ENCODE measurements around the gene MYL9.

MYL9 gene

GRCh38 chr20:36591281-36591680 is 50.0 kb downstream of the MYL9 start:
- Histone ChIP-seq H3K27ac (ENCODE audit: low read depth, low read length) (no peak overlapping the region; the same call in 1 of the 2 replicates), H3K4me3 (ENCODE audit: low read length) (no peak overlapping the region), H3K27me3 (ENCODE audit: insufficient read depth, low read length) (no peaks in the 10 kb centered on the region), H3K9ac (ENCODE audit: low read depth, low read length) (no peak overlapping the region), H3K4me1 (ENCODE audit: insufficient read depth, low read length) (peaks cover 19% of the 10 kb centered on the region), H3K36me3 (ENCODE audit: insufficient read depth, low read length) (peaks cover 46% of the 10 kb centered on the region), H3K9me3 (ENCODE audit: insufficient read depth, low read depth, low read length) (no peaks in the 10 kb centered on the region)
- WGBS = 91% methylated on average over 5 of the region's 5 CpGs

- Histone ChIP-seq H3K9ac (ENCODE audit: low read depth, low read length) (no peak overlapping the region), H3K36me3 (ENCODE audit: insufficient read depth, low read length) (peaks cover 42% of the 10 kb centered on the region), H3K9me3 (ENCODE audit: insufficient read depth, low read depth, low read length) (no peaks in the 10 kb centered on the region), H3K4me3 (ENCODE audit: low read length) (no peak overlapping the region), H3K27me3 (ENCODE audit: insufficient read depth, low read length) (no peaks in the 10 kb centered on the region), H3K4me1 (ENCODE audit: insufficient read depth, low read length) (peaks cover 13% of the 10 kb centered on the region), H3K27ac (ENCODE audit: low read depth, low read length) (no peak overlapping the region)
- WGBS = 73% methylated on average over 8 of the region's 9 CpGs
Observed at GRCh38 chr20:36591854-36592641, 50.7 kb downstream of the MYL9 start.

GRCh38 chr20:36593347-36593929 is 52.1 kb downstream of the MYL9 start:
- 93% methylated on average over 5 of the region's 5 CpGs for WGBS
- no peak overlapping the region for H3K4me3 ChIP-seq (ENCODE audit: low read length)
- no peaks in the 10 kb centered on the region for H3K9me3 ChIP-seq (ENCODE audit: insufficient read depth, low read depth, low read length)
- peaks cover 18% of the 10 kb centered on the region for H3K4me1 ChIP-seq (ENCODE audit: insufficient read depth, low read length)
- H3K27ac ChIP-seq (ENCODE audit: low read depth, low read length) = no peak overlapping the region
- peaks cover 36% of the 10 kb centered on the region for H3K36me3 ChIP-seq (ENCODE audit: insufficient read depth, low read length)
- no peak overlapping the region for H3K9ac ChIP-seq (ENCODE audit: low read depth, low read length)
- no peaks in the 10 kb centered on the region for H3K27me3 ChIP-seq (ENCODE audit: insufficient read depth, low read length)

GRCh38 chr20:36599912-36600345 is 58.6 kb downstream of the MYL9 start:
- Histone ChIP-seq H3K27ac (ENCODE audit: low read depth, low read length) (no peak overlapping the region), H3K9me3 (ENCODE audit: insufficient read depth, low read depth, low read length) (no peaks in the 10 kb centered on the region), H3K9ac (ENCODE audit: low read depth, low read length) (no peak overlapping the region), H3K4me1 (ENCODE audit: insufficient read depth, low read length) (peaks cover 15% of the 10 kb centered on the region), H3K4me3 (ENCODE audit: low read length) (no peak overlapping the region), H3K36me3 (ENCODE audit: insufficient read depth, low read length) (no peaks in the 10 kb centered on the region), H3K27me3 (ENCODE audit: insufficient read depth, low read length) (no peaks in the 10 kb centered on the region)
- WGBS = 99% methylated on average over 4 of the region's 5 CpGs
